Measurements from ENCODE around the gene AVEN.

DNA sequence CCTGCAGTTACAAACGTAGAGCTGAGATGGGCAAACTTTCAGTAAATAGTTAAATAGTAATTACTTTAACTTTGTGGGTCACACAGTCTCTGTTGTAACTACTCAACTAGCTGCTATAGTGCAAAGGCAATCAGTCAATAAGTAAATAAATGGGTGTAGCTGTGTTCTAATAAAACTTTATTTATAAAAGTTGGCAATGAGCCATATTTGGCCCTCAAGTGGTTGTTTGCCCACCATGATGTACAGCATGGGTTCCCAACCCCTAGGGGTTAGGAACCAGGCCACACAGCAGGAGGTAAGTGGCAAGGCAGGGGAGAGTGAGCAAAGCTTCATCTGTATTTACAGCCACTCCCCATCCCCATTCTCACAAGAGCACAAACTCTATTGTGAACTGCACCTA, 115.6 kb downstream of the AVEN start:
- TF ChIP-seq, protein P1, sequence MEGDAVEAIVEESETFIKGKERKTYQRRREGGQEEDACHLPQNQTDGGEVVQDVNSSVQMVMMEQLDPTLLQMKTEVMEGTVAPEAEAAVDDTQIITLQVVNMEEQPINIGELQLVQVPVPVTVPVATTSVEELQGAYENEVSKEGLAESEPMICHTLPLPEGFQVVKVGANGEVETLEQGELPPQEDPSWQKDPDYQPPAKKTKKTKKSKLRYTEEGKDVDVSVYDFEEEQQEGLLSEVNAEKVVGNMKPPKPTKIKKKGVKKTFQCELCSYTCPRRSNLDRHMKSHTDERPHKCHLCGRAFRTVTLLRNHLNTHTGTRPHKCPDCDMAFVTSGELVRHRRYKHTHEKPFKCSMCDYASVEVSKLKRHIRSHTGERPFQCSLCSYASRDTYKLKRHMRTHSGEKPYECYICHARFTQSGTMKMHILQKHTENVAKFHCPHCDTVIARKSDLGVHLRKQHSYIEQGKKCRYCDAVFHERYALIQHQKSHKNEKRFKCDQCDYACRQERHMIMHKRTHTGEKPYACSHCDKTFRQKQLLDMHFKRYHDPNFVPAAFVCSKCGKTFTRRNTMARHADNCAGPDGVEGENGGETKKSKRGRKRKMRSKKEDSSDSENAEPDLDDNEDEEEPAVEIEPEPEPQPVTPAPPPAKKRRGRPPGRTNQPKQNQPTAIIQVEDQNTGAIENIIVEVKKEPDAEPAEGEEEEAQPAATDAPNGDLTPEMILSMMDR (IDR thresholded peaks at IDR 0.05), result no peak
- TF ChIP-seq POLR2AphosphoS5 (IDR thresholded peaks at IDR 0.05) (no peak), POLR2A (IDR thresholded peaks at IDR 0.05) (no peak)

All from breast epithelium (tissue), 3 donors.